Hindlimb muscle (tissue), 1 donor: ENCODE data around the gene KRT14. TPM values are rescaled to one million over a fixed set of nuclear protein-coding genes. Genes with fewer than 3 reads are reported as not detected.
"Not testable (repeated sequence)": the region's sequence is repeated elsewhere in the genome, so short reads cannot be mapped to it uniquely, and the experiment has no call there.

ENCODE experiments used
- DNase-seq: peaks from one replicate; pipeline ENCODE4 v3.0.0-alpha.2; 2013
- polyA plus RNA-seq: library from polyadenylated mRNA; unstranded; fragments of 120-200 nt; gene quantifications from one replicate; pipeline ENCODE4 v1.2.1, GENCODE V29; 2013; ENCODE audit not compliant: insufficient read length

KRT14 gene
- polyA plus RNA-seq, 1 donor: 2.5 TPM

GRCh38 chr17:41600318-41600717, 13.6 kb upstream of the KRT14 start:
- DNase-seq: no peak

- no peak for DNase-seq
These were observed 13.0 kb upstream of the KRT14 start for GRCh38 chr17:41599680-41600079.

- no peak for DNase-seq
These were observed 8.9 kb upstream of the KRT14 start for GRCh38 chr17:41595585-41595984.

GRCh38 chr17:41594363-41594915, 7.7 kb upstream of the KRT14 start:
- DNase-seq: no peak

GRCh38 chr17:41593306-41593981, 6.7 kb upstream of the KRT14 start:
- no peak for DNase-seq

GRCh38 chr17:41592601-41593305, 6.1 kb upstream of the KRT14 start:
- DNase-seq: no peak

GRCh38 chr17:41589301-41589700, 2.6 kb upstream of the KRT14 start:
- DNase-seq: no peak

- DNase-seq: no peak
These were observed 1.6 kb upstream of the KRT14 start for GRCh38 chr17:41588126-41588810.

- DNase-seq: no peak
These were observed 1.2 kb downstream of the KRT14 start for GRCh38 chr17:41585301-41586056.

- DNase-seq: not testable (repeated sequence)
These were observed 2.3 kb downstream of the KRT14 start for GRCh38 chr17:41584331-41584927.

- DNase-seq: no peak
These were observed 3.3 kb downstream of the KRT14 start for GRCh38 chr17:41583137-41584127.

GRCh38 chr17:41582061-41582968, 4.4 kb downstream of the KRT14 start:
- not testable (repeated sequence) for DNase-seq

GRCh38 chr17:41581366-41582060, 5.2 kb downstream of the KRT14 start:
- DNase-seq: no peak

GRCh38 chr17:41580687-41581365, 5.9 kb downstream of the KRT14 start:
- no peak for DNase-seq

- no peak for DNase-seq
These were observed 6.5 kb downstream of the KRT14 start for GRCh38 chr17:41580244-41580575.

- peak; percentile 68 for DNase-seq
These were observed 7.0 kb downstream of the KRT14 start for GRCh38 chr17:41579484-41580243.

GRCh38 chr17:41578971-41579370, 7.7 kb downstream of the KRT14 start:
- DNase-seq: no peak

- DNase-seq: no peak
These were observed 8.2 kb downstream of the KRT14 start for GRCh38 chr17:41578538-41578937.
